Superior temporal gyrus (tissue), 1 donor: ENCODE results near the gene MSH5.

Experiments used
- DNase-seq: peaks from one replicate; pipeline ENCODE4 v3.0.0-alpha.2; 2016; ENCODE audit errors: extremely low spot score

Gene MSH5

GRCh38 chr6:31758281-31758680, 18.5 kb downstream of the MSH5 start:
- no peak for DNase-seq

GRCh38 chr6:31760790-31761189, 21.0 kb downstream of the MSH5 start:
- DNase-seq: no peak

- DNase-seq: no peak
Observed at GRCh38 chr6:31761343-31761742, 21.5 kb downstream of the MSH5 start.

- DNase-seq: no peak
Observed at GRCh38 chr6:31762356-31762755, 22.6 kb downstream of the MSH5 start, which contains the start of gene SAPCD1. Gene SAPCD1, plus strand, starts transcription at chr6:31762656. Its CDS starts 399 bp downstream, at chr6:31763055.

- no peak for DNase-seq
Observed at GRCh38 chr6:31762878-31763618, 23.2 kb downstream of the MSH5 start.

GRCh38 chr6:31763619-31763940, 23.8 kb downstream of the MSH5 start:
- DNase-seq: no peak

GRCh38 chr6:31764198-31764597, 24.4 kb downstream of the MSH5 start:
- no peak for DNase-seq

- no peak for DNase-seq
Observed at GRCh38 chr6:31765559-31765909, 25.7 kb downstream of the MSH5 start.

- DNase-seq: no peak
Observed at GRCh38 chr6:31765910-31766794, 26.3 kb downstream of the MSH5 start.

GRCh38 chr6:31767096-31767645, 27.4 kb downstream of the MSH5 start:
- no peak for DNase-seq

GRCh38 chr6:31768363-31769257, 28.8 kb downstream of the MSH5 start:
- peak; percentile 16 for DNase-seq

- DNase-seq: no peak
Observed at GRCh38 chr6:31769684-31770371, 30.0 kb downstream of the MSH5 start.

- no peak for DNase-seq
Observed at GRCh38 chr6:31770860-31771259, 31.1 kb downstream of the MSH5 start.

- DNase-seq: no peak
Observed at GRCh38 chr6:31771992-31772358, 32.2 kb downstream of the MSH5 start.

- no peak for DNase-seq
Observed at GRCh38 chr6:31775184-31775583, 35.4 kb downstream of the MSH5 start.

GRCh38 chr6:31775633-31776484, 36.1 kb downstream of the MSH5 start:
- no peak for DNase-seq

- DNase-seq: no peak
Observed at GRCh38 chr6:31776485-31776988, 36.7 kb downstream of the MSH5 start.

- no peak for DNase-seq
Observed at GRCh38 chr6:31776989-31777666, 37.3 kb downstream of the MSH5 start, which contains the start of gene VWA7. Gene VWA7, minus strand, starts transcription at chr6:31777328. Its CDS starts 549 bp downstream, at chr6:31776779.

GRCh38 chr6:31777667-31778050, 37.9 kb downstream of the MSH5 start:
- no peak for DNase-seq
